Suprapubic skin (tissue), 4 donors: Measurements from ENCODE around the gene SHF. TPM values are rescaled to one million over a fixed set of nuclear protein-coding genes. Genes with fewer than 3 reads are reported as not detected.
"Not testable (repeated sequence)": the region's sequence is repeated elsewhere in the genome, so short reads cannot be mapped to it uniquely, and the experiment has no call there.

Source experiments
- DNase-seq, 2 donors: peaks; one replicate each; pipeline ENCODE4 v3.0.0-alpha.2; 2019; ENCODE audit warnings: low spot score in 2 of 2
- H3K27ac ChIP-seq: fragments of 200-600 bp; sonication (generic); one replicate; pipeline ENCODE4 v1.5.1; 2019
- H3K27me3 ChIP-seq: fragments of 200-600 bp; sonication (generic); one replicate; pipeline ENCODE4 v1.5.1; 2019
- H3K36me3 ChIP-seq: fragments of 200-600 bp; sonication (generic); one replicate; pipeline ENCODE4 v1.5.1; 2019
- H3K4me1 ChIP-seq: fragments of 200-600 bp; sonication (generic); one replicate; pipeline ENCODE4 v1.5.1; 2019
- H3K4me3 ChIP-seq: fragments of 200-600 bp; sonication (generic); one replicate; pipeline ENCODE4 v1.5.1; 2019; ENCODE audit warnings: mild to moderate bottlenecking
- H3K9me3 ChIP-seq: fragments of 200-600 bp; sonication (generic); one replicate; pipeline ENCODE4 v1.5.1; 2019
- CTCF ChIP-seq, 2 donors: fragments of 200-600 bp in 1 of 2; fragments of 450-650 bp in 1 of 2; sonication (generic) in 1 of 2; IDR thresholded peaks; one replicate each; pipeline ENCODE4 v1.5.1; 2016 to 2019; ENCODE audit warnings: antibody characterized with exemption in 2 of 2, mild to moderate bottlenecking in 1 of 2, moderate library complexity in 1 of 2
- EP300 ChIP-seq: sonication (generic); formaldehyde crosslinking; IDR thresholded peaks from one replicate; pipeline ENCODE4 v1.6.1; 2017; ENCODE audit warnings: antibody characterized with exemption
- POLR2A ChIP-seq, 2 donors: fragments of 450-650 bp; IDR thresholded peaks; one replicate each; pipeline ENCODE4 v1.6.1; 2017; ENCODE audit warnings: antibody characterized with exemption in 2 of 2, mild to moderate bottlenecking in 2 of 2, moderate library complexity in 2 of 2
- POLR2AphosphoS5 ChIP-seq, 3 donors: sonication (generic); formaldehyde crosslinking; IDR thresholded peaks; one replicate each; pipeline ENCODE4 v1.6.1; 2017; ENCODE audit warnings: antibody characterized with exemption in 3 of 3
- WGBS: methylation state at CpG from one replicate; pipeline ENCODE4 v1.1.5; 2018; 5-methylcytosine and 5-hydroxymethylcytosine counted together
- total RNA-seq, 4 donors: library from RNA; depleted of rRNA; stranded (reverse); fragments of >200 nt; gene quantifications; one replicate each; pipeline ENCODE4 v1.1.0, GENCODE V29; 2016

Gene SHF
- total RNA-seq, 4 donors from 2014 or later, result 5.4 to 11.9 (median 8.6) TPM

DNA sequence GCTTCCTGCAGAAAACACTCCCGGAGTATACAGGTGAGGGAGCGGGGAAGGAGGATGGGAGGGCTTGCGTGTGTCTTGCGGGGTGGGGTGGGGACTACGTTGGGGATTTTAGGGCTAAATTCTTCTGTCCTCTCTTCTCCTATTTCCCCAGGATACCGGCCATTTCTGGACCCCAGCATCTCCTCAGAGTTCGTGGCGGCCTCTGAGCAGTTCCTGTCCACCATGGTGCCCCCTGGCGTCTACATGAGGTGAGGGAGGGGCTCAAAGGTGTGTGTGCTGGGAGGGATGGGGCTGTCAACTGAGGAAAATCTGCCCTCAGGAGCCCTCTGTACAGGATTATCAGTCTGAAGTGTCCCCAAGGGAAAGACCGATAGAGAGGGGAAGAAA lies 51.4 kb downstream of the SHF start:
- Histone ChIP-seq H3K27me3 (peaks cover 18% of the 10 kb centered on the region), H3K4me3 (no peak overlapping the region), H3K36me3 (peaks cover 29% of the 10 kb centered on the region), H3K9me3 (no peaks in the 10 kb centered on the region), H3K27ac (no peak overlapping the region), H3K4me1 (peaks cover 22% of the 10 kb centered on the region)
- TF ChIP-seq POLR2A (IDR thresholded peaks at IDR 0.05) (no peak), POLR2AphosphoS5 (IDR thresholded peaks at IDR 0.05) (no peak), EP300 (no peak), CTCF (IDR thresholded peaks at IDR 0.05) (no peak)
- no peak for DNase-seq
- WGBS, result 73% methylated on average over 10 of the region's 10 CpGs

- Histone ChIP-seq H3K27me3 (peaks cover 18% of the 10 kb centered on the region), H3K4me1 (peaks cover 24% of the 10 kb centered on the region)
Measured at GRCh38 chr15:45135705-45136377, 51.9 kb downstream of the SHF start.

GRCh38 chr15:45134682-45135604 lies 52.8 kb downstream of the SHF start:
- H3K4me3 ChIP-seq, result peak overlapping the region; percentile 26
- DNase-seq, result no peak
- H3K27ac ChIP-seq, result no peak overlapping the region
- WGBS, result 28% methylated on average over 27 of the region's 57 CpGs
- H3K9me3 ChIP-seq, result no peaks in the 10 kb centered on the region
- H3K36me3 ChIP-seq, result peaks cover 20% of the 10 kb centered on the region
- H3K27me3 ChIP-seq, result peaks cover 18% of the 10 kb centered on the region
- TF ChIP-seq POLR2A (IDR thresholded peaks at IDR 0.05), result no peak
- H3K4me1 ChIP-seq, result peaks cover 33% of the 10 kb centered on the region

More at GRCh38 chr15:45135705-45136377, 51.9 kb downstream of the SHF start:
- H3K9me3 ChIP-seq, DNase-seq, H3K27ac ChIP-seq, H3K4me3 ChIP-seq: not testable (repeated sequence)
- H3K36me3 ChIP-seq, result peaks cover 23% of the 10 kb centered on the region
- WGBS, result 66% methylated on average over 7 of the region's 37 CpGs

- DNase-seq, result no peak
- no peaks in the 10 kb centered on the region for H3K9me3 ChIP-seq
- WGBS, result 99% methylated on average over 7 of the region's 7 CpGs
- no peak overlapping the region for H3K27ac ChIP-seq
- peaks cover 11% of the 10 kb centered on the region for H3K36me3 ChIP-seq
- peaks cover 41% of the 10 kb centered on the region for H3K4me1 ChIP-seq
- TF ChIP-seq EP300 (no peak), POLR2AphosphoS5 (IDR thresholded peaks at IDR 0.05) (no peak), POLR2A (IDR thresholded peaks at IDR 0.05) (no peak)
- peaks cover 26% of the 10 kb centered on the region for H3K27me3 ChIP-seq
- H3K4me3 ChIP-seq, result no peak overlapping the region
Measured at GRCh38 chr15:45134046-45134445, 53.7 kb downstream of the SHF start.

DNA sequence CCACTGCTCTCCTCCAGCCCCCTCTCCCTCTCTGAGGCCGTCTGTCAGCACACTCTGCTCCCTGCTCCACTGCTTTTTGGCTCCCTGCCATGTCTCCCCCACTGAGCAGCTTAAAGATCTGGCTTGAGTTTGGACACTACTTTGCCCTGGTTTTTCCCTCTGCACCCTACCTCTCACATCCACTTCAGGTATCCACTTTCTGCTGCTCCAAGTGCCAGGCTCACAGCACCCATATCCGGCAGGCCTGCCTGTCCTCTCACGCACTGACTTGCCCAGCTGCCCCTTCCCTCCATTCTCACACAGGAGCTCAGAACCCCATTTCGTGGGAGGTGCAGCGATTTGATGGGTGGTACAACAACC lies 54.2 kb downstream of the SHF start:
- 42% methylated on average over 5 of the region's 5 CpGs for WGBS
- Histone ChIP-seq H3K4me1 (peaks cover 45% of the 10 kb centered on the region), H3K4me3 (no peak overlapping the region), H3K36me3 (peaks cover 7% of the 10 kb centered on the region), H3K27ac (no peak overlapping the region), H3K27me3 (peaks cover 27% of the 10 kb centered on the region), H3K9me3 (no peaks in the 10 kb centered on the region)
- TF ChIP-seq POLR2AphosphoS5 (IDR thresholded peaks at IDR 0.05) (no peak), EP300 (no peak), POLR2A (IDR thresholded peaks at IDR 0.05) (no peak), CTCF (IDR thresholded peaks at IDR 0.05) (no peak)
- DNase-seq, result no peak

GRCh38 chr15:45132844-45133560 lies 54.8 kb downstream of the SHF start:
- H3K36me3 ChIP-seq, result peaks cover 4% of the 10 kb centered on the region
- DNase-seq, result no peak
- H3K4me1 ChIP-seq, result peaks cover 45% of the 10 kb centered on the region
- H3K4me3 ChIP-seq, result no peak overlapping the region
- TF ChIP-seq CTCF (IDR thresholded peaks at IDR 0.05) (no peak), EP300 (no peak), POLR2A (IDR thresholded peaks at IDR 0.05) (no peak), POLR2AphosphoS5 (IDR thresholded peaks at IDR 0.05) (no peak)
- H3K27ac ChIP-seq, result no peak overlapping the region
- H3K27me3 ChIP-seq, result peaks cover 27% of the 10 kb centered on the region
- no peaks in the 10 kb centered on the region for H3K9me3 ChIP-seq
- WGBS, result 45% methylated on average over 3 of the region's 3 CpGs
